Activated naive CD8-positive, alpha-beta T cell treated with anti-CD3 and anti-CD28 coated beads, Interleukin-2, amount 10 ng/mL, durations not matched to agents 7 days and 5 days (primary cell): ENCODE data around the gene AUH. TPM values are rescaled to one million over a fixed set of nuclear protein-coding genes. Genes with fewer than 3 reads are reported as not detected.
A peak's percentile ranks its signal among the peaks of the same experiment; 100 is the strongest.

Experiments
- ATAC-seq: fragments of 150-1000 bp; cut with Tn5 transposase; one replicate; pipeline ENCODE4 v1.10.0; 2021; ENCODE audit warnings: low read depth, moderate library complexity
- POLR2A ChIA-PET: fragments of 350-600 bp; sonication (Branson Sonifier 250); formaldehyde crosslinking; loops from one replicate; lab custom pipeline; 2021; ENCODE audit warnings: antibody characterized with exemption; lab: Charles Lee
- DNase-seq: peaks from one replicate; pipeline ENCODE4 v3.0.0; 2021
- H3K27ac Mint-ChIP-seq: one replicate; pipeline ENCODE4 v1.8.0; 2022; ENCODE audit warnings: mild to moderate bottlenecking, mixed read lengths
- H3K27me3 Mint-ChIP-seq: one replicate; pipeline ENCODE4 v1.8.0; 2022; ENCODE audit warnings: mild to moderate bottlenecking, moderate library complexity, mixed read lengths
- H3K36me3 Mint-ChIP-seq: one replicate; pipeline ENCODE4 v1.8.0; 2021; ENCODE audit warnings: mild to moderate bottlenecking, mixed read lengths
- H3K4me1 Mint-ChIP-seq: one replicate; pipeline ENCODE4 v1.8.0; 2021; ENCODE audit warnings: mixed read lengths
- H3K4me3 Mint-ChIP-seq: one replicate; pipeline ENCODE4 v1.8.0; 2022; ENCODE audit warnings: mild to moderate bottlenecking, moderate library complexity, mixed read lengths
- H3K9me3 Mint-ChIP-seq: one replicate; pipeline ENCODE4 v1.8.0; 2021; ENCODE audit warnings: mixed read lengths
- total RNA-seq, 2 experiments: library from RNA; stranded (reverse); gene quantifications; one replicate each; pipeline ENCODE4 v1.2.3, GENCODE V29; 2021

Gene AUH
- total RNA-seq, 2 experiments from 2014 or later: 15.8 to 17.2 TPM

GRCh38 chr9:91259162-91259561, 102.6 kb downstream of the AUH start:
- H3K36me3 Mint-ChIP-seq: peaks cover 24% of the 10 kb centered on the region
- no peak overlapping the region for H3K4me3 Mint-ChIP-seq
- peaks cover 8% of the 10 kb centered on the region for H3K9me3 Mint-ChIP-seq
- ATAC-seq: no peak
- H3K27me3 Mint-ChIP-seq: no peaks in the 10 kb centered on the region
- POLR2A ChIA-PET: no interaction called here
- peaks cover 21% of the 10 kb centered on the region for H3K4me1 Mint-ChIP-seq
- no peak overlapping the region for H3K27ac Mint-ChIP-seq
- DNase-seq: no peak

- DNase-seq (no peak), ATAC-seq (no peak)
- no peak overlapping the region for H3K4me3 Mint-ChIP-seq
- peaks cover 20% of the 10 kb centered on the region for H3K36me3 Mint-ChIP-seq
- no peak overlapping the region for H3K27ac Mint-ChIP-seq
- peaks cover 27% of the 10 kb centered on the region for H3K4me1 Mint-ChIP-seq
- no peaks in the 10 kb centered on the region for H3K27me3 Mint-ChIP-seq
- peaks cover 4% of the 10 kb centered on the region for H3K9me3 Mint-ChIP-seq
- POLR2A ChIA-PET: no interaction called here
These were observed 103.3 kb downstream of the AUH start for GRCh38 chr9:91258451-91258850.

DNA sequence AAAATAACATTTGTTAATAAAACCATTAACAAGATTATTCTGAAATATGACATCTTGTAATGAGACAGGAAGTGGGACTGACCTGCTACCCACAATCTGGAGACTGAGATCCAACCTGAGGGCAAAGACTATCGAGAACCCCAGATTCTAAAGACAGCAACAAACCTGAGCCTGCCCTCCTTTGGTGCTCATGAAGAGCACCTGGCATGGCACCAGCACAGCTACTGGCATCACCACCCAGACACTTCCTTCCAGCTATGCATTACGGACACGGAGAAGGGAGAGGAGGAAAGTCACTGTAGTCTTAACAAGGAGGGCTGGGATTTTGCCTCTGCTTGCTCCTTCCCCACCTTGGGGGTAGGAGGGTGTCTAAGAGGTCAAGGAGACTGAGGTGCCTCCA, 105.5 kb downstream of the AUH start:
- Mint-ChIP-seq H3K9me3 (no peaks in the 10 kb centered on the region), H3K4me3 (peak overlapping the region; percentile 55), H3K4me1 (peaks cover 26% of the 10 kb centered on the region), H3K27me3 (no peaks in the 10 kb centered on the region), H3K27ac (peak overlapping the region; percentile 65), H3K36me3 (peaks cover 16% of the 10 kb centered on the region)
- POLR2A ChIA-PET: no interaction called here
- DNase-seq (no peak), ATAC-seq (no peak)

GRCh38 chr9:91255327-91255726, 106.4 kb downstream of the AUH start:
- Mint-ChIP-seq H3K4me3 (no peak overlapping the region), H3K27ac (no peak overlapping the region), H3K4me1 (peaks cover 29% of the 10 kb centered on the region), H3K27me3 (no peaks in the 10 kb centered on the region), H3K36me3 (peaks cover 13% of the 10 kb centered on the region), H3K9me3 (no peaks in the 10 kb centered on the region)
- POLR2A ChIA-PET: no interaction called here
- ATAC-seq (no peak), DNase-seq (no peak)

- DNase-seq (no peak), ATAC-seq (peak; percentile 94)
- Mint-ChIP-seq H3K27me3 (no peaks in the 10 kb centered on the region), H3K4me1 (peaks cover 27% of the 10 kb centered on the region), H3K36me3 (peaks cover 11% of the 10 kb centered on the region), H3K27ac (no peak overlapping the region), H3K9me3 (no peaks in the 10 kb centered on the region), H3K4me3 (no peak overlapping the region)
- POLR2A ChIA-PET: interaction anchor here (0.6 to 1.5 kb wide), 3 partner anchors 45 to 164 kb away, joined by 3 to 5 read pairs (median 3); no protein-coding TSS in a partner anchor
These were observed 108.2 kb downstream of the AUH start for GRCh38 chr9:91253488-91253887.

GRCh38 chr9:91248707-91249106, 113.0 kb downstream of the AUH start:
- no peak overlapping the region for H3K27ac Mint-ChIP-seq
- no peaks in the 10 kb centered on the region for H3K27me3 Mint-ChIP-seq
- ATAC-seq (no peak), DNase-seq (no peak)
- POLR2A ChIA-PET: no interaction called here
- H3K36me3 Mint-ChIP-seq: peaks cover 25% of the 10 kb centered on the region
- no peak overlapping the region for H3K4me3 Mint-ChIP-seq
- H3K9me3 Mint-ChIP-seq: peaks cover 1% of the 10 kb centered on the region
- H3K4me1 Mint-ChIP-seq: peaks cover 30% of the 10 kb centered on the region

DNA sequence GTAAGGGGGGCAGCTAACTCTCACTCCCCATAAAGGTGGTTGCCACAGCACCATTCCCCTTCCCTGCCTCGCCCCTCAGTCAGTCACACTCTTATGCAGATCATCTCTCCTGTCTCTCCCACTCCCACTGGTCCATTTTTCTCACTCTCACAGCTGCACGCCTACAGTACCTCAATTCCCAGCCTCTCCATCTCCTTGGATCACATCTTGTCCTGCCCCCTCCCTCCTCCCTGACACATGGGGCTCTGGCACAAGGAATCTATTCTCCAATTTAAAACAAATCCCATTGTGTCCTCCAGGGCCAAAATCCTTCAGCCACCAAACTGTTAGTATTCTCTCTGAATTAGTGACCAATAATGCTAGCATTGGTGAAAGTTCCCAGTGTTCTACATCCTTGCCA, 114.4 kb downstream of the AUH start:
- Mint-ChIP-seq H3K9me3 (peaks cover 1% of the 10 kb centered on the region), H3K4me1 (peaks cover 22% of the 10 kb centered on the region), H3K27me3 (no peaks in the 10 kb centered on the region), H3K4me3 (no peak overlapping the region), H3K36me3 (peaks cover 23% of the 10 kb centered on the region), H3K27ac (no peak overlapping the region)
- ATAC-seq (no peak), DNase-seq (no peak)
- POLR2A ChIA-PET: no interaction called here

GRCh38 chr9:91246846-91247245, 114.9 kb downstream of the AUH start:
- Mint-ChIP-seq H3K27ac (no peak overlapping the region), H3K36me3 (peaks cover 25% of the 10 kb centered on the region), H3K4me3 (no peak overlapping the region), H3K9me3 (peaks cover 1% of the 10 kb centered on the region), H3K27me3 (no peaks in the 10 kb centered on the region), H3K4me1 (peaks cover 22% of the 10 kb centered on the region)
- DNase-seq: no peak
- ATAC-seq: no peak
- POLR2A ChIA-PET: no interaction called here

DNA sequence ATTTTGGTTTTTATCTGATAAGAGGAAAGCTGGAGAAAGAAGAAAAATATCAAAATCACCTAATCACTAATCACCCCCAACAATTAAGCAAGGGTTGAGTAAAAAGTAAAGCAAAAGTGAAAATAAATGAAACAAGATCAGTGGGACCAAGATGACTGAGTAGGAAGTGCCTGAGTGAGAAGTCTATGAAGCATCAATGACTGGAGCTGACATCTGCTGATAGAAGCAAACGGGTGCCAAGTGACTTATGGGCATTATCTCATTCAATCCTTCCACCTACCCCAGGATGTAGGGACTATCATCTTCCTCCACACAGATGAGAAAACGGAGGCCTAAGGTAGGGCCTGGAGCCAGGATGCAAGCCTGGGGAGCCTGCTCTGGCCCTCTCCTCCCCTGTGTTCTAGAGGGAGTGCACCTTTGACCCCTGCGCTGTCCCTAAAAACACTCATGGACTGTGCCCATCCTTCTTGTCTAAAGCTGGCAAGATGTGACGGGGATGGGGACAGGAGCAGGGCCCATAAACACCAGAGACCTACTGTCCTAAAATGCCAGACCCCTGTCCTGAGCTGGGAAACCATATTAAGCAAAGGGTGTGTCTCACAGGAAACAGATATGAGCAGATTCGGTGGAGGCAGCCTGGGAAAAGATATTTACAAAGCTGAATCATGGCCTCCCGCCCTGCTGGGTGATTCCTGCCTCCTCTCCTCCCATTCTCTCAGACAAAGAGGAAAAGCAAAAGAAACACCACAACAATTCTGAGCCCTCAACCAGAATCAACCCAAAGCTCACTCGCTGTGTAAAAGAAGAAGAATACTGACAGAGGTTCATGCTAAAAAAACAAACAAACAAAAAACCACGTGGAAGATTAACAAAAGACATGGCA, 116.0 kb downstream of the AUH start:
- Mint-ChIP-seq H3K4me3 (peak overlapping the region; percentile 9), H3K36me3 (peaks cover 25% of the 10 kb centered on the region), H3K27ac (peak overlapping the region; percentile 83), H3K27me3 (no peaks in the 10 kb centered on the region), H3K9me3 (peaks cover 1% of the 10 kb centered on the region), H3K4me1 (peaks cover 21% of the 10 kb centered on the region)
- POLR2A ChIA-PET: interaction anchor here (0.9 kb wide), 1 partner anchor 21 kb away, joined by 3 read pairs; no protein-coding TSS in a partner anchor
- DNase-seq: no peak
- ATAC-seq: peak; percentile 84

GRCh38 chr9:91243029-91243428, 118.7 kb downstream of the AUH start:
- no peaks in the 10 kb centered on the region for H3K27me3 Mint-ChIP-seq
- H3K4me1 Mint-ChIP-seq: peaks cover 20% of the 10 kb centered on the region
- H3K9me3 Mint-ChIP-seq: peaks cover 1% of the 10 kb centered on the region
- H3K4me3 Mint-ChIP-seq: no peak overlapping the region
- no peak for DNase-seq
- H3K36me3 Mint-ChIP-seq: peaks cover 25% of the 10 kb centered on the region
- no peak overlapping the region for H3K27ac Mint-ChIP-seq
- POLR2A ChIA-PET: no interaction called here
- no peak for ATAC-seq

DNA sequence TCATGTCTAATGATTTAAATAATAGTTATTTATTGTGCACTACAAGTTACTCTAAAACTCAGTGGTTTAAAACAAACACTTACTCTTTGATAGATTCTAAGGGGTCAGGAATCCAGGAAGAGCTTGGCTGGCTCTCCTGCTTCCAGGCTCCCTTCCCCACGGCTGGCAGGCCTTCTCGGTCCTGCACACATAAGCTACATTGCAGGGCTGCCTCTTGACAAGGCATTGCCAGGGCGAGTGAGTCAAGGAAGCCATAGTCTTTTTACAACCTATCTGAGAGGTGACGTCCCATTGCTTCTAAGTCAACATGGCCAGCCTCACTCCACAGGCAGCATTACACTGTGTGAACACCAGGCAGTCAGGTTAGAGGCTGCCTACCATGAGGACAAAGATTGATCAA, 119.8 kb downstream of the AUH start:
- peaks cover 1% of the 10 kb centered on the region for H3K9me3 Mint-ChIP-seq
- no peak overlapping the region for H3K4me3 Mint-ChIP-seq
- ATAC-seq: no peak
- peaks cover 18% of the 10 kb centered on the region for H3K4me1 Mint-ChIP-seq
- no peak overlapping the region for H3K27ac Mint-ChIP-seq
- DNase-seq: no peak
- H3K36me3 Mint-ChIP-seq: peaks cover 19% of the 10 kb centered on the region
- POLR2A ChIA-PET: no interaction called here
- H3K27me3 Mint-ChIP-seq: no peaks in the 10 kb centered on the region

- POLR2A ChIA-PET: no interaction called here
- Mint-ChIP-seq H3K27me3 (no peaks in the 10 kb centered on the region), H3K4me3 (no peak overlapping the region), H3K4me1 (peaks cover 15% of the 10 kb centered on the region), H3K36me3 (peaks cover 15% of the 10 kb centered on the region), H3K9me3 (peaks cover 1% of the 10 kb centered on the region), H3K27ac (no peak overlapping the region)
- DNase-seq (no peak), ATAC-seq (no peak)
These were observed 121.0 kb downstream of the AUH start for GRCh38 chr9:91240596-91241165.

GRCh38 chr9:91239367-91240111, 122.2 kb downstream of the AUH start:
- Mint-ChIP-seq H3K36me3 (peaks cover 7% of the 10 kb centered on the region), H3K27ac (no peak overlapping the region), H3K4me3 (no peak overlapping the region), H3K9me3 (no peaks in the 10 kb centered on the region), H3K27me3 (no peaks in the 10 kb centered on the region), H3K4me1 (peaks cover 6% of the 10 kb centered on the region)
- POLR2A ChIA-PET: no interaction called here
- DNase-seq: no peak
- no peak for ATAC-seq
